HL-60 (cell line): ENCODE measurements around the gene TMEM86B.

Source experiments
- CTCF ChIP-seq: IDR thresholded peaks from one replicate; pipeline ENCODE4 v1.5.1; 2011; ENCODE audit warnings: low read length, control low read depth, inconsistent platforms; ENCODE audit not compliant: insufficient read depth
- POLR2AphosphoS5 ChIP-seq: IDR thresholded peaks from 2 replicates; pipeline ENCODE4 v1.6.1; 2012; ENCODE audit warnings: low read depth
- REST ChIP-seq: IDR thresholded peaks from 2 replicates; pipeline ENCODE4 v1.6.1; 2012; ENCODE audit warnings: low read depth; ENCODE audit not compliant: insufficient replicate concordance

GRCh38 chr19:55216461-55217198, 11.9 kb downstream of the TMEM86B start:
- TF ChIP-seq CTCF = no peak
- peak; percentile 99 for TF ChIP-seq REST
- TF ChIP-seq POLR2AphosphoS5 = no peak
